HepG2 (cell line): ENCODE measurements around the gene FDXACB1.

Experiments
- AFF4 ChIP-seq: sonication (generic); formaldehyde crosslinking; IDR thresholded peaks from 2 replicates; pipeline ENCODE4 v1.4.0; 2020; ENCODE audit warnings: missing genetic modification reagents
- ATF4 ChIP-seq, 2 experiments: fragments of 450-650 bp in 1 of 2; sonication (generic) in 1 of 2; formaldehyde crosslinking; IDR thresholded peaks; 2 replicates each; pipeline versions ENCODE4 v1.5.0 to v1.8.0; 2020 to 2022; ENCODE audit warnings: mild to moderate bottlenecking in 1 of 2, missing genetic modification reagents in 1 of 2
- ETV6 ChIP-seq: sonication (generic); formaldehyde crosslinking; conservative IDR thresholded peaks from 2 replicates; pipeline ENCODE4 v1.4.0; 2020; ENCODE audit warnings: missing genetic modification reagents
- GABPA ChIP-seq, 2 experiments: IDR thresholded peaks; 2 replicates each; pipeline ENCODE4 v1.6.1; 2011 to 2016; ENCODE audit warnings: low read depth in 2 of 2, low read length in 1 of 2, missing biosample characterization in 1 of 2, missing genetic modification characterization in 1 of 2
- HNF1B ChIP-seq: sonication (generic); formaldehyde crosslinking; IDR thresholded peaks from 2 replicates; pipeline ENCODE4 v1.5.1; 2020; ENCODE audit warnings: mild to moderate bottlenecking, moderate library complexity, missing genetic modification reagents
- KAT7 ChIP-seq: IDR thresholded peaks from 2 replicates; pipeline ENCODE4 v1.6.1; 2018; ENCODE audit warnings: borderline replicate concordance, missing compliant biosample characterization
- MAX ChIP-seq: IDR thresholded peaks from 2 replicates; pipeline ENCODE4 v1.6.1; 2012; ENCODE audit warnings: inconsistent platforms
- NFYC ChIP-seq: IDR thresholded peaks from 2 replicates; pipeline ENCODE4 v1.6.1; 2016; ENCODE audit warnings: missing genetic modification reagents, missing compliant biosample characterization
- RFX1 ChIP-seq: fragments of 450-650 bp; IDR thresholded peaks from 2 replicates; pipeline ENCODE4 v1.6.1; 2017
- TBL1XR1 ChIP-seq: fragments of 150-350 bp; IDR thresholded peaks from 2 replicates; pipeline ENCODE4 v1.6.1; 2014; ENCODE audit warnings: borderline replicate concordance, low read length; ENCODE audit not compliant: partially characterized antibody
- ZEB1 ChIP-seq: IDR thresholded peaks from 2 replicates; pipeline ENCODE4 v1.6.1; 2012; ENCODE audit warnings: mild to moderate bottlenecking, low read depth, inconsistent platforms; ENCODE audit not compliant: insufficient replicate concordance
- ZNF512 ChIP-seq: sonication (generic); formaldehyde crosslinking; IDR thresholded peaks from 2 replicates; pipeline ENCODE4 v1.4.0; 2020; ENCODE audit warnings: mild to moderate bottlenecking, missing genetic modification reagents
- ZNF784 ChIP-seq: sonication (generic); formaldehyde crosslinking; IDR thresholded peaks from 2 replicates; pipeline ENCODE4 v1.5.1; 2020; ENCODE audit warnings: missing genetic modification reagents, mild to moderate bottlenecking, borderline replicate concordance
- ZNF792 ChIP-seq: IDR thresholded peaks from 2 replicates; pipeline ENCODE4 v1.6.1; 2016

- TF ChIP-seq TBL1XR1 (no peak), NFYC (CRISPR knock-in tag) (no peak), ZNF792 (CRISPR knock-in tag) (no peak), RFX1 (no peak), ETV6 (CRISPR knock-in tag) (no peak), AFF4 (CRISPR knock-in tag) (no peak), ATF4 (CRISPR knock-in tag; IDR thresholded peaks at IDR 0.05) (no peak), KAT7 (CRISPR knock-in tag) (no peak), MAX (no peak), ZNF512 (CRISPR knock-in tag) (no peak), HNF1B (no peak), GABPA (IDR thresholded peaks at IDR 0.05; ENCODE audit: low read depth, low read length) (no peak), GABPA (CRISPR knock-in tag; IDR thresholded peaks at IDR 0.05; ENCODE audit: low read depth) (no peak), ZEB1 (no peak), ZNF784 (CRISPR knock-in tag) (no peak)
Observed at GRCh38 chr11:111923951-111924350, 45.0 kb upstream of the FDXACB1 start.
